SJCRH30 (cell line): ENCODE measurements around the gene RELCH. TPM values are rescaled to one million over a fixed set of nuclear protein-coding genes. Genes with fewer than 3 reads are reported as not detected.

ENCODE experiments used
- DNase-seq, 2 experiments: peaks; one replicate each; pipeline ENCODE4 v3.0.0-alpha.2; 2015 to 2020
- H3K27ac ChIP-seq: fragments of 250-450 bp; sonication (Bioruptor Pico); 2 replicates; pipeline ENCODE4 v1.5.1; 2020; ENCODE audit warnings: mild to moderate bottlenecking, moderate library complexity
- H3K27me3 ChIP-seq: fragments of 250-450 bp; sonication (Bioruptor Pico); 2 replicates; pipeline ENCODE4 v1.5.1; 2020; ENCODE audit warnings: mild to moderate bottlenecking, moderate library complexity
- H3K36me3 ChIP-seq: fragments of 250-450 bp; sonication (Bioruptor Pico); 2 replicates; pipeline ENCODE4 v1.5.1; 2020; ENCODE audit warnings: mild to moderate bottlenecking, moderate library complexity
- H3K4me1 ChIP-seq: fragments of 250-450 bp; sonication (Bioruptor Pico); 2 replicates; pipeline ENCODE4 v1.5.1; 2020; ENCODE audit warnings: mild to moderate bottlenecking, moderate library complexity
- H3K4me3 ChIP-seq: fragments of 250-450 bp; sonication (Bioruptor Pico); 2 replicates; pipeline ENCODE4 v1.5.1; 2020; ENCODE audit warnings: mild to moderate bottlenecking, moderate library complexity
- H3K9me3 ChIP-seq: fragments of 250-450 bp; sonication (Bioruptor Pico); replicated peaks from 2 replicates; pipeline ENCODE4 v1.5.1; 2020; ENCODE audit warnings: mild to moderate bottlenecking, moderate library complexity
- total RNA-seq: library from RNA; depleted of rRNA; stranded (reverse); fragments of >200 nt; shearing (Covaris generic); gene quantifications from 2 replicates; pipeline ENCODE4 v1.2.3, GENCODE V29; 2014

Gene RELCH
- total RNA-seq, 1 experiment from 2014 or later = 16.5 TPM

- H3K27ac ChIP-seq = no peak overlapping the region
- H3K4me3 ChIP-seq = no peak overlapping the region
- H3K36me3 ChIP-seq = peaks cover 10% of the 10 kb centered on the region; the same call in 1 of the 2 replicates
- H3K9me3 ChIP-seq = no peaks in the 10 kb centered on the region
- no peaks in the 10 kb centered on the region for H3K27me3 ChIP-seq
- DNase-seq = no peak
- peaks cover 7% of the 10 kb centered on the region for H3K4me1 ChIP-seq
Measured at GRCh38 chr18:62262061-62262460, 75.0 kb downstream of the RELCH start.

- peaks cover 7% of the 10 kb centered on the region for H3K4me1 ChIP-seq
- H3K27ac ChIP-seq = no peak overlapping the region
- no peaks in the 10 kb centered on the region for H3K27me3 ChIP-seq
- no peak overlapping the region for H3K4me3 ChIP-seq
- H3K9me3 ChIP-seq = no peaks in the 10 kb centered on the region
- peaks cover 9% of the 10 kb centered on the region; the same call in 1 of the 2 replicates for H3K36me3 ChIP-seq
- peak in 1 of 2 experiments; percentile 36 for DNase-seq
Measured at GRCh38 chr18:62264984-62265383, 77.9 kb downstream of the RELCH start.

- Histone ChIP-seq H3K4me3 (no peak overlapping the region), H3K4me1 (no peaks in the 10 kb centered on the region), H3K36me3 (no peaks in the 10 kb centered on the region), H3K9me3 (no peaks in the 10 kb centered on the region), H3K27me3 (no peaks in the 10 kb centered on the region), H3K27ac (no peak overlapping the region)
- no peak for DNase-seq
Measured at GRCh38 chr18:62277045-62277444, 90.0 kb downstream of the RELCH start.

- Histone ChIP-seq H3K4me1 (no peaks in the 10 kb centered on the region), H3K27ac (no peak overlapping the region), H3K9me3 (no peaks in the 10 kb centered on the region), H3K36me3 (no peaks in the 10 kb centered on the region), H3K27me3 (no peaks in the 10 kb centered on the region), H3K4me3 (no peak overlapping the region)
- no peak for DNase-seq
Measured at GRCh38 chr18:62279561-62279960, 92.5 kb downstream of the RELCH start.

DNA sequence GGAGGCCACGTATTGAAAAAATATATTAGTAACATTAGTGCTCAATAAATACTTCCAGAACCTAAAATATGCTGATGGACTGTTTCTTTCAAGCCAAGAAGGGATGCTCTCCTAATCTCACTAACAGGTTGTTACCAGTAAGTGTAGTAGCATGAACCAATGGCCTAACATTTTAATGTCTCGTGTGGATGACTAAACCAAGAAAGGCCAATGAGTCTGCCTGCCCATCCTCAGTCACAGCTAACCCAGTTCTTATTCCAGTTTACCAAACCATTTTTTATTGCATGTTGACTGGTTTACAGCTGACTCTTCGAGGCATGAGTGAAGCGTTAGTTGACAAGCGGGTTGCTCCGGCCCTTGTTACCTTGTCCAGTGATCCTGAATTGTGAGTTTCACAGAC, 93.0 kb downstream of the RELCH start:
- Histone ChIP-seq H3K36me3 (no peaks in the 10 kb centered on the region), H3K4me1 (no peaks in the 10 kb centered on the region), H3K9me3 (no peaks in the 10 kb centered on the region), H3K4me3 (no peak overlapping the region), H3K27ac (no peak overlapping the region), H3K27me3 (no peaks in the 10 kb centered on the region)
- no peak for DNase-seq

GRCh38 chr18:62280786-62281185, 93.7 kb downstream of the RELCH start:
- H3K27ac ChIP-seq = no peak overlapping the region
- H3K27me3 ChIP-seq = no peaks in the 10 kb centered on the region
- DNase-seq = no peak
- no peaks in the 10 kb centered on the region for H3K36me3 ChIP-seq
- no peaks in the 10 kb centered on the region for H3K9me3 ChIP-seq
- no peak overlapping the region for H3K4me3 ChIP-seq
- no peaks in the 10 kb centered on the region for H3K4me1 ChIP-seq

DNA sequence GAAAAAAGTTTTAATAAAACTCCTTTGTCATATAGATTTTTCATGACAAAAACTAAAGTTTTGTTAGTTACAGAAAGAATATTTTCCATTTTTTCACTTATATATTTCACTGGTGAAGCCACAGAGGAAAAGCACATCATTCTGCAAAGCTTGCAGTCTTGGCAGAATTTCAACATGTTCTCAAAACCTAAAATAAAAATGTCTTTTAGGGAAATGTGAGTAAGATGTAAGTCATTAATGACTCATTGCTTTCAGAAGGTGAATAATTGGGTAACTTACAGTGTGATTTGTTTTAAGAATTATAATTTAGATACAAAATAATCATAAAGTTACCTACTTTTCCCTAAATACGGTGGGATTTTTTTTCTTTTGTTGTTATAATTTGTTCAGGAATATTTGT, 94.6 kb downstream of the RELCH start:
- no peak for DNase-seq
- no peak overlapping the region for H3K4me3 ChIP-seq
- no peaks in the 10 kb centered on the region for H3K9me3 ChIP-seq
- H3K36me3 ChIP-seq = no peaks in the 10 kb centered on the region
- H3K4me1 ChIP-seq = no peaks in the 10 kb centered on the region
- H3K27ac ChIP-seq = no peak overlapping the region
- H3K27me3 ChIP-seq = no peaks in the 10 kb centered on the region

DNA sequence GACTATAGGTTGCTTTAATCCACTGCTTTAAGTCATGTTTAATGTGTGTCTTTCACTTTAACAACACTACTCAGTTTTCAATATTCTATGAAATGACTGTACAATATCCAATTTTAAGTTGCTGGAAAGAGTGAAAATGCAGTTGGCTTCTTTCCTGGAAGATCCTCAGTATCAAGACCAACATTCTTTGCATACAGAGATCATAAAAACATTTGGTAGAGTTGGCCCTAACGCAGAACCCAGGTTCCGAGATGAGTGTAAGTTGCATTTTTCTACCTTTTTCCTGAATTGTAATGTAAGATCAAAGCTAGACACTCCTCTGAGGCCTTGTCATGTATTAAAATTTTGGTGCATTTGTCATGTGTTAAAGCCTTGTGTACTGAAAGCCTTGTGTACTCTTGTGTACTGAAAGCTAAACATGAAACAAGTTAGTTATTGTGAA, 95.2 kb downstream of the RELCH start:
- H3K4me1 ChIP-seq = no peaks in the 10 kb centered on the region
- no peak overlapping the region for H3K27ac ChIP-seq
- no peaks in the 10 kb centered on the region for H3K36me3 ChIP-seq
- H3K4me3 ChIP-seq = no peak overlapping the region
- no peaks in the 10 kb centered on the region for H3K27me3 ChIP-seq
- DNase-seq = no peak
- H3K9me3 ChIP-seq = no peaks in the 10 kb centered on the region

DNA sequence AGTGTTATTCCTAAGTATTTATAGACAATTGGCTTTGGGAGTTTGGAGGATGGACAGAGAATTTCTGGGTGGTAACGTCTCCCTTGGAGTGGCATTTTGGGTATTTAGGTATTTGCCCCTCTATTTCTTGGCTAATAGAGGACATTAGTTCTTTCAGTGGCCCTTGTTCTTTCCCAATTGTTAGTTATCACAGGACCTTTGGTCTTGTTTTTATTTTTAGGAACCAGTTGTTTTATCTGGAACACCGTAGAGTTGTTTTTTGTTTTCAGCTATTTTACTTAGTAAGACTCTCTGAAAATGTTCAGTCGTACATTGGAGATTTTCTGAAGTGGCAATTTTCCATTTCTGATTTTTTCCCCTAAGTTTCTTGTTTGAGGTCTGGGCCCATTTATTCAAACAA, 97.6 kb downstream of the RELCH start:
- Histone ChIP-seq H3K4me3 (no peak overlapping the region), H3K9me3 (no peaks in the 10 kb centered on the region), H3K27ac (no peak overlapping the region), H3K36me3 (no peaks in the 10 kb centered on the region), H3K27me3 (no peaks in the 10 kb centered on the region), H3K4me1 (no peaks in the 10 kb centered on the region)
- no peak for DNase-seq

DNA sequence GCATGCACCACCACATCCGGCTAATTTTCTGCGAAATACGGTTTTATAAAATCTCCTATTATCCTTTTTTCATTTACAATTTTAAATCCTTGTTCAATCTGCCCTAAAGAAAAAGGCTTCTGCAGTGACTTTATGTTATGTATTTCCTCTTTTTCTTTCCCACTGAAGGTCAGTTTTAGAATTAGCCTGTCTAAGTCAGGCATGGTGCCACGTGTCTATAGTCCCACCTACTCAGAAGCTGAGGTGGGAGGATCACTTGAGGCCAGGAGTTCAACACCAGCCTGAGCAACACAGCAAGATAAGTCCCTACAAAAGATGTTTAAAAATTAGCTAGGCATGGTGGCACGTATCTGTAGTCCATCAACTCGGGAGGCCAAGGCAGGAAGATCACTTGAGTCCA, 98.2 kb downstream of the RELCH start:
- H3K9me3 ChIP-seq = no peaks in the 10 kb centered on the region
- H3K27me3 ChIP-seq = no peaks in the 10 kb centered on the region
- H3K27ac ChIP-seq = no peak overlapping the region

GRCh38 chr18:62287781-62288664, 101.0 kb downstream of the RELCH start:
- H3K27ac ChIP-seq = no peak overlapping the region
- no peak overlapping the region for H3K4me3 ChIP-seq
- H3K27me3 ChIP-seq = no peaks in the 10 kb centered on the region
- DNase-seq = no peak
- H3K9me3 ChIP-seq = no peaks in the 10 kb centered on the region
- H3K4me1 ChIP-seq = no peaks in the 10 kb centered on the region
- H3K36me3 ChIP-seq = no peaks in the 10 kb centered on the region

More for the DNA sequence above, 98.2 kb downstream of the RELCH start:
- no peak overlapping the region for H3K4me3 ChIP-seq
- H3K36me3 ChIP-seq = no peaks in the 10 kb centered on the region
- no peak for DNase-seq
- no peaks in the 10 kb centered on the region for H3K4me1 ChIP-seq

GRCh38 chr18:62288665-62289008, 101.6 kb downstream of the RELCH start:
- DNase-seq = no peak
- Histone ChIP-seq H3K4me3 (no peak overlapping the region), H3K9me3 (no peaks in the 10 kb centered on the region), H3K27me3 (no peaks in the 10 kb centered on the region), H3K27ac (no peak overlapping the region), H3K36me3 (no peaks in the 10 kb centered on the region), H3K4me1 (no peaks in the 10 kb centered on the region)

- DNase-seq = no peak
- H3K27ac ChIP-seq = no peak overlapping the region
Measured at GRCh38 chr18:62289047-62289446, 102.0 kb downstream of the RELCH start.

DNA sequence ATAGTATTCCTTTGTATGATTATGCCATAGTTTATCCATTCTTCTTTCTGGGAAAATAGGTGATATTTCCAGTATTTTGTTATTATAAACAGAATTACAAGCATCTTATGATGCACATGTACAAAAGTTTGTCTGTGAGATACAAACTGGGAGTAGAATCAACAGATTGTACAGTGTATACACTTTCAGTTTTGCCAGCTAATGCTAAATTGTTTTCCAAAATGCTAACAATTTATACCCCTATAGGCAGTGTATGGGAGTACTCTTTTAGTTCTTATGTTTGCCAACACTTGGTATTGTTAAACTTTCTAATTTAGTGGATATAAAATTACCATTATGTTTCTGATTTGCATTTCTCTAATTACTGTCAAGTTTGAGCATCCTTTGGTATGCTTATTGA, 107.0 kb downstream of the RELCH start:
- Histone ChIP-seq H3K9me3 (no peaks in the 10 kb centered on the region), H3K4me1 (no peaks in the 10 kb centered on the region), H3K36me3 (no peaks in the 10 kb centered on the region), H3K4me3 (no peak overlapping the region), H3K27me3 (no peaks in the 10 kb centered on the region), H3K27ac (no peak overlapping the region)
- no peak for DNase-seq

More at GRCh38 chr18:62289047-62289446, 102.0 kb downstream of the RELCH start:
- Histone ChIP-seq H3K4me3 (no peak overlapping the region), H3K36me3 (no peaks in the 10 kb centered on the region), H3K4me1 (no peaks in the 10 kb centered on the region), H3K27me3 (no peaks in the 10 kb centered on the region), H3K9me3 (no peaks in the 10 kb centered on the region)

DNA sequence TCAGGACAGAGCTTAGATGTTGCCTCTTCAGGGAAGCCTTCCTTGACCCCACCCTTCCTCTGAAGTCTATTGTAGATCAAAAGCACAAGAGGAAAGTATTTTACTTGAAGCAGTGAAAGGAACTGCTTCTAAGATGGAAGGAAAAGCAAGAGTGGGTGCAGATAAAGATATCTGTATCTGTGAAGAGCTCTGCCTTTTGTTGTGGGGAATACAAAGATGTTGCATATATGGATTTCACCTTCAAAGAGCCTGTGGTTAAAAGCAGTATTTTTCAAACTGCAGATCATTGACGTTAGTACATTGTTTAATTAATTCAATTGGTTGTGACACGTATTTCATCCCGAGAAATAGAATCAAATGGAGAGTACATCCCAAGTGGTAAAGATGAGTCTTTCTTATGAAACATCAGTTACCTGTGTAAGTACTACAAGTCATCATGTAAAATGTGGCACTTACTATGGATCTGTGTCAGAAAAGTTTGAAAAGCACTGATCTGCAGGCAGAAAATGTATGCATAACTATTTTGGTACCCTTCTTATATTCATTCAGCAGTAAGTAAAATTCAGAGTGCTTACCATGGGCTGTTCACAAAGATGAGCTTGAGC, 113.4 kb downstream of the RELCH start:
- DNase-seq = no peak
- no peaks in the 10 kb centered on the region for H3K4me1 ChIP-seq
- H3K27me3 ChIP-seq = no peaks in the 10 kb centered on the region
- no peaks in the 10 kb centered on the region for H3K9me3 ChIP-seq
- H3K36me3 ChIP-seq = no peaks in the 10 kb centered on the region
- H3K4me3 ChIP-seq = no peak overlapping the region
- no peak overlapping the region for H3K27ac ChIP-seq
